Stimulated activated CD4-positive, alpha-beta T cell treated with anti-CD3 and anti-CD28 coated beads, Interleukin-1b, Interleukin-23, amount 100 ng/mL, for 24 hours (primary cell): ENCODE data around the gene ITIH4.

ENCODE experiments used
- DNase-seq, 4 experiments: peaks; one replicate each; pipeline ENCODE4 v3.0.0-alpha.2; 2020; ENCODE audit warnings: low read depth in 4 of 4, low spot score in 1 of 4

The ITIH4 gene

DNA sequence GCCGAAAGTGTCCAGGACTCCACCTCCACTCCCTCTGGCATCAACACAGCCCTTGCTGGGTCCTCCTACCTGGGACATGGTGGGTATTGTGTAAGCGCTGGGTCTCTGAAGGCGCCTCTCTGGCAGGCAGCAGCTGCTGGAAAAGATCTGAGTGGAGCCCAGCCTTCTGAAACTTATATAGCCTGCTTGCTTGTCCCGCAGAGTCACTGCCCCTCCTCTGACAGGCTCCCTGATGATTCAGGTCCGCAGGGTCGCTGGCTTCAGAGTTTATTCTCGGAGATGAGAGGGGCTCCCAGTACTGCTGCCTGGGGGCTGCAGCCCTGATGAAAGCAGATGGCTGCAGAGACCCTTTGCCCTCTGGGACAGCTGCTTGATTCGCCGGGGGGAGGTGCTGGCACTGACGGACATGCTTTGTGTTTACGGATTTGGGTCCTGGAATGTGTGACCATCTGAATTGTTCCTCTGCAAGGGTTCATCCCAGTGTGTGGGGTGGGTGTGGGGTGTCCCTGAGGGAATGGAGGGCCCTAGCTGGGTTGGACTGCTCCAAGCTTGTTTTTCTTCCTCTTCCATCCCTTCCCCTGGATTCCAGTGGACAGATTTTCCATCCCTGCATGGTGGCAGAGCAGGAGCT, 4.5 kb upstream of the ITIH4 start, which contains the start of gene MUSTN1:
MUSTN1 (minus strand) TSS at position 149 of the 631 bp plus-strand sequence; CDS start at position 78, 71 bp downstream.
- no peak for DNase-seq

DNA sequence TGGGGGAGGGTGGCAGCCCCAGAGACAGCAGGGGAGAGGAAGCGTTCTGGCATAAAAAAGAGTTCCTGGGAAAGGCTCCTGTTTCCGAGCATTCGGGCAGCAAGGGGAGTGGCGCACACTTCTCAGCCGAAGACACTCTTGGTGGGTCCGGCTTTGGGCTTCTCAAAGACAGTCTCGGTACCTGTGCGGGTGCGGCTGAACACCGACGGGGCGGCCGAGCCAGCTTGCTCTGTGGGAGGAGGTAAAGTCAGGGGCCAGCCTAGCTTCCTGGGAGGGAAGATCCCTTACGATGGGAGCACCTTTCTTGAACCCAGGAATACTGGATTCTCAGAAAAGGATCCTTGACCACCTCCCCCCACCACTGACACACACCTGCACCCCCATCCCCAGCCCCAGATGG, 2.7 kb upstream of the ITIH4 start:
- DNase-seq = no peak

DNA sequence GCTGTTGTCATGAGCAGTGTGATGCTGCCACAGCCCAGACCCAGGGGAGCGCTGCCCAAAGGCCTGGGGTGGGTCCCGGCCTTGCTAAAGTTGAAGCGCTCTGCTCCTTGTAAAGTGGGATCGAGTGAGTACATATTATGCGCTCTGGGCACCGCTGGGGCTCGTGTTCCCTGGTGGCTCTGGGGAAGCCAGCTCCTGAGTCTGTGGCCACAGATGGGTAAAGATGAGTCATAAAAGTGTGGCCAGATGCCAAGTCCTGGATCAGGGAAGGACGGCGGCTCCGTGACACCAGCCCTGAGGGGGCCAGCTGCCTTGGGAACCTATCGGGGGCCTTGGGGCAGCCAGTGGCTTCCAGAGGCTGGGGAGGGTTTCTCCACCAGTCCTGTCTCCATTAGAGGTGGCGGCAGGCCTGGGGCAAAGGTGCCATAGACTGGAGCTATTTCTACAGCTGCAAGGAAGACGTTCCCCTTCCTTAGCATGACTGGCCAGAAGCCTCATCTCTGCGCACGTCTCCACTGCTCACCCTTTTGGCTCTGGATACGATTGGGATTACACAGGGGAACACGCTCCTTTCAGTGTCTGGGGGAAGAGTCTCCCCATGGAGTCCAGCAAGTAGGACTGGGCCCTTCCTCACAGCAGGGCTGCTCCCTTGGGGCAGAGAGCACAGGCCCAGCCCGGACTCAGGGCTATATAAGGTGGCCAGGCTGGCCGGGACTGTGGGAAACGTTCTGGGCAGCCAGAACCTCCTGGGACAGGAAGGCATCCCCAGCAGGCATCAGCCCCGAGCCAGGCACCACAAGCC, 1.2 kb upstream of the ITIH4 start:
- DNase-seq = no peak

DNA sequence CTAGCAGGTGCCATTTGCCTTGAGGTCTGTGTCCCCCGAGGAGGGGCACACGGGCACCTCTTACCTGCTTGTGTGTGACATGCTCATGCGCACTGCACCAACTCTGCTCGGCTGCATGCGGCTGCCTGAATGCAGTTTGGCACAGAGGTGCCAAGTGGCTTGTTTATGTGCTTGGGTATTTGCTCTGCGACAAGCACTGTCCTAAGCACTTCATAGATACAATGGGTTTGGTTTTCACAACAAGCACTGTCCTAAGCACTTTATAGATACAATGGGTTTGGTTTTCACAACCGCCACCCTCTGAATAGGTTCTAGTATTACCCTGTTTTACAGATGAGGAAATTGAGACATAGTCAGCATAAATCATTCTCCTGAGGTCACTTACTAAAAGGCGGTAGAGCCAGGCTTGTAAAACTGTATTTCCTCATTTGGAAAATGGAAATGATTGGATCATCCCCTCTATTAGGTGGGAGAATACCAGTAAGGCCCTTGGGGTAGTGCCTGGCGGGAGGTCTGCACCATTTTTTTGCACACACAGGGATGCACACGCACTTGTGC, 487 bp downstream of the ITIH4 start:
- DNase-seq = no peak

DNA sequence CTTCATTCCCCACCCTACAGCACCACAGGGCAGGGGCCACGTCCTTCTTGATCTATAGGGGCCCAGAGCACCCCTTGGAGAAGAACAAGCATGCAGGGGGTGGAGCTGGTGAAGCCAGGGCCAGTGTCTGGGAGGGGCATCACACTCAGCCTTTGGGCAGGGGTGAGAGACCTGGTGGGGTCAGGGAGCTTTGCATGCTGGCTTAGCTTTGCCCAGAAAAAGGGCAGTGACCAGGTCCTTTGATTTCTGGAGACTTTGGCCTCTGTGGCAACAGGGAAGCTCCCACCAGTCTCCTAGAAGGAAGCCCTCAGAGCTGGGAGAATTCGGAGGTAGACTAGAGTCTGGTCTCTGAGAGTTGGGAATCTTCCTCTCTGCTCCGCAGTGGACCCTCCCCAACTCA, 990 bp downstream of the ITIH4 start:
- DNase-seq = no peak

DNA sequence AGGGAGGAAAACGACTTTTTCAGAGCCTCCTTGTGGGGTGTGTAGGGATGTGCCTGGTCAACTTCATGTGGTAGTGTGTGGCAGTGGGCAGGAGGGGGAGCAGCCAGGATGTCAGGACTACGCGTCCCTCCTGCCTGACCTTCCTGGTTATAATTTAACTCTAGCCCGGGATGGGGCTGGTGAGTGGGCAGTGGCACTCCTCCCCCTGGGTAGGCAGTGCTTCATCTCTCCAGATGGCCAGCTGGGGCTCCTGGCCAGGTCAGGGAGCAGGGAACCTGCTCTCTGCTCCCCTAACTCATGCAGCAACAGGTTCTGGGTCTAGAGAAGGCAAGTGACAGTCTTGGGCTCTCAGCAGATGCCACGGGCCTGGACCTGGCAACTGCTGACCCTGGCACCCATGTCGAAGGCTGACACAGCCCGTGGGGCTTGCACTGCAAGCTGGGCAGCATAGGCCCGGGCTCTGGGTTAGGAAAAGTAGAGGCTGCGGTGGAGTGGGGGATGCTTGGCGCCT, 2.6 kb downstream of the ITIH4 start:
- DNase-seq = no peak

DNA sequence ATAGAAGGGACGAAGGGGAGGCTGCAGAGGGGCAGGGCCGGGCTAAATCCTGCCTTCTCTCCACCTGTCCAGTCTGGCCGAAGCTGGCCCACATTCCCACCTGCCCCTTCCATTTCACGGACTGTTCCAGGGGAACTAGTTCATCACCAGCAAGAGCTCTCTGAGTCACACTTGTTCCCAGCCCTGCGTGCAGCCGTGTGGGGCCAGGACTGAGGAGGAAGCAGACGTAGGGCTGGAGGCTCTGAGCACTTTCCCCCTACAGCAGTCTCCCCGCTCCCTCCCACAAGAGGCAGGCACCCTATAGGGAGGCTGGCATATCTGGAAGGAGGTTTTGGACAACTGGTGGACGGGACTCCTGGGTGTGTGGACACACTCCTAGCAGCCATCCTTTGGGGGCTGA, 3.0 kb downstream of the ITIH4 start:
- DNase-seq = no peak

DNA sequence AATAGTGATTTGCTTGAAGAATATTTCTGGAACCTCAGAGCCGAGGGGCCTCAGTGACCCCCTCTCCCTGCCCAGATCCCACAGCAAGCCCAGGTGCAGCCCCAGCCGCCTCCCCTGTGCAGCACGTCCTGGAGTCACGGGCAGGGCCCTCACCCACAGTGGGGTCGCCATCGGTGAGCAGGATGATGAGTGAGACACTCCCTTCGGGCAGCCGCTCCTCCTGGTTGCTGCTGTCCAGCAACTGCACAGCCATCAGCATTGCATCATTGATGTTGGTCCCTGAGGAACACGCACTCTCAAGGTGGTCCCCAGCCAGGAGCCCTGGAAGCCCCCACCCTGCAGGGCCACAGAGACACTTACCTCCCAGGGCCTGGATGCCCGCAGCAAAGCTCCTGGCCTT, 6.4 kb downstream of the ITIH4 start:
- no peak for DNase-seq

DNA sequence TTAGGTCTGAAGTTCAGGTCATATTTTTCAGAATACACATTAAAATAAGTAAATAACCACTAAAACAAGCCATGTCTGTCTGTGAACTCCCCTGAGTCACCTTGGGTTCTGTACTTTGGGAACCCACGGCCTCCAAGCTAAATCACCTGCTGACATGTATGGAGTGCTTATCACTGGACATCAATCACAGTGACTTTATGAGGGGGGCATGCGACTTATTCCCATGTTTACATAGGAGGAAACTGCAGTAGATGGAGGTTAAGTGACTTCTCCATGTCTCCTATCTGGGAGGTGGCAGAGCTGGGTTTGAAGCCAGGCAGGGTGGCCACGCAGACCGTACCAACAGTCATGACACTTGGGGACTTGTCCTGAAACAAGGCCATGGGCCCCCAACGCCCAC, 8.1 kb downstream of the ITIH4 start:
- DNase-seq = no peak

DNA sequence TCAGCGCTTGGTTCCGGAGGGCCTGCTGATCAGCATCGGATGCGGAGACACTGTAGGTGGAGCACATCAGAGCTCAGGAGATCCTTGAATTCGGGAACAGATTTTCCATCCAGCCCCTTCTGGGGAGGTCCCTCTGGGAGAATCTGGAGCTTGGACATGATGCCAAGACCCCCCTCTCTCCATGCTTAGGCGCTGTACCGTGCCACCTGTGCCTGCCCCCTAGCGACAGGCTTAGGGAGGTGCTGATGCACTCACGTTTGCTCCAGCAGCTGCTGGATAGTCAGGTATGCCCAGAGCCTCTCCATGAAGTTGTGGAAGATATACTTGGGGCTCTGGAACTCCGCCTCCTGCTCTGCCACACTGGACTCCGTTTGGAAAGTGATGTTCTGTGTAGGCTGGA, 9.7 kb downstream of the ITIH4 start:
- DNase-seq = peak in 1 of 4 experiments; percentile 8

DNA sequence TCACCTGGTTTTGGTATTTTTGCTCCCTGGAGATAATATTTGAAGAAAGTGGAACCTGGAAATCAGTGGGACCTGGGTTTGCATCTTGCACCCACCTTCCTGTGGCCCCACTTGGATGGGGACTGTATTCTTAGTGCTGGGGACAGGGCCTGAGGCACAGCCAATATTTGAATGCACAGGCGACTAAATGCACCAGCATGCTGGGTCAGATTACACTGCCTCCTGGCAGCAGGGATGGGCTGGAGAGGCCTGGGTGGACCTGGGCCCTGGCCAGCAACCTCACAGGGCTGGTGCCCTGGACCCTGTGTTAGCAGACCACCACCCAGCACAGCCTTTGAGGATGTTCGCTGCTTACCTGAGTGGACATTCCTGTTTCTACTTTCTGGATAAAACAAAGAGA, 10.5 kb downstream of the ITIH4 start:
- DNase-seq = no peak

DNA sequence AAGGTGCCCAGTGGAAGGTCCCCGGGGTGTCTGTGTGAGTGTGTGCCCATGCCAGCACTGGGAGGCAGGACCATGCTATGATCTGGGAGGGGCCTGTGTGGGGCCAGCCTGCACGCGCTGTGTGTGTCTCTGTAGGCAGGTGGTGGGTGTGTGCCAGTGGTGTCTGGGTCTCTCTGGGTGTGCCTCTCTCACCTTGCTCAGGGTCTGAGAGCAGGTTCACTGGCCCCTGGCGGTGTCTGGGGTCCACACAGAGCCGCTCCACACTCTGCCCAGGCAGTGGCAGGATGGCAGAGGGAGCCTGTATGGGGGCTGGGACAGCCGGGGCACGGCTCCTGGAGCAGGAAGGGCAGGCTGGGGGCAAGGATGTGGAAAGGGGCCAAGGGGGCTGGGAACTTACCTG, 12.6 kb downstream of the ITIH4 start:
- DNase-seq = no peak

DNA sequence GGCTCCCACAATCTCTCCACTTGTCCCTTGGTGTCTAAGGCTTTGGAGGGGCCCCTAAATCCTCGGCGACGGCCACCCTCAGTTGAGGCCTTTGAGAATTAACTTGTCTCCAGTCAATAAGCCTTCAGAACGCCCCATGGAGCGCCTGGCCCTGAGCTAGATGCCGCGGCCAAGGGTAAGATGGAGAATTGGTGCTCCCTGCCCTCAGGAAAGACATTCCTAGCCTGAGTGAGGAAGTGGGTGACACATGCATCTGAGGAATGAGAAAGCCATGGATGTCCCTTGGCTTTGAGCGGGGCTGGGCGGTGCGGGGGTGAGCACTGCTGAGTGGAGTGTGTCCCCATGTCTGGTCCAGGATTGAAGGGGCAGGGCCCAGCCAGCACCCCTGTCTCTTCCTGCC, 13.3 kb downstream of the ITIH4 start:
- no peak for DNase-seq

DNA sequence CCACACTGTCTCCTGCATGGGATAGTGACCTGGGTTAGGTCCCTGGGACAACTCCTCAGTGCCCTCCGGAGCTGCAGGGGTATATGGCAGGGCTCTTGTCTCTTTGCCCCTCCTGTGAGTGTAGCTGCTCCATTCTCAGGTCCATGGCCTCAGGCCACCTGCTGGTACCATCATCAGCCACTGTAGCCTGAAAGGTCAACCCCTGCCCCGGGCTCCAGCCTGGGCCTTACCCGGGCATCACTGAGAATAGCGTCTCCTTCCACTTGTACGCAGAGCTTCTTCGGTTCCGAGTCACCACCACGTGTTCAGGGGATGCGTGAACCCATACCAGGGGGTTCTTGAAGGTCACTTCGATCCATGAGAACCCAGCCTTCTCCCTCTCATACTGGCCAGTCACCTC, 13.8 kb downstream of the ITIH4 start:
- DNase-seq = no peak

DNA sequence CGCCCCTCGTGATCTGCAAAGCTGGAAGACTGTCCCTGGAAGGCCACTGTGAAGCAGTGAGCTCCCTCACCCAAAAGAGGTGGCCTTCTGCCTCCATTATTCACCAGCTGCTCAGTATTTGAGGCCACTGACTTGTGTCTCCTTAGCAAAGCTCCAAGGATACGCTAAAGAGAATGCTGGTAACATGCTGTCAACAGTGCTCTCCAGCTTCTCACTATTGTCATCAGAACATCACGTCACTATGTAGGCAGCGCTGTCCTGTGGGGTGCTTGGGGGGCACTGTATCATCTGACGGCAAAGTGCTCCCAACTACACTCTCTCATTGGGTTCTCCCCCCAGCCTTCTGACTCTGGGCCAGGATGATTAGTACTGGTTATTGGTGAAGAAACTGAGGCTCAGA, 14.3 kb downstream of the ITIH4 start:
- DNase-seq = no peak

DNA sequence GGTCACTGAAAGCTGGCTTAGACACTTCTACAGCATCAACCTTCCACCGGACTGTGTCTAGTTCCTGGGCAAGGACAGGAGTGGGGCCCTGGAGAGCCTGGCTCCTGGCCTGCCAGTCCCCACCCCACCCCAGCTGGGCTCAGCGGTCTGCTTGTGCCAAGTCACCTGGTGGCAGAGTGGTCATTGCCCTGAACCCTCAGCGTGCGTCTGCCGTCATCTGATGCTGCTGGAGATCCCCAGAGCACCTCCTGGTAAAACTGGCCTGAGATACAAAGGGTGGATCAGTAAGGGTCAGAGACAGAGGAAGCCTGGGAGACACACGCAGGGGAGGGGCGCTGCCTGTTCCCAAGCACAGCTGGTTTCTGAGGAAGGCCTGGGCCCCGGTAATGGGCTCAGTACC, 16.7 kb downstream of the ITIH4 start:
- no peak for DNase-seq

DNA sequence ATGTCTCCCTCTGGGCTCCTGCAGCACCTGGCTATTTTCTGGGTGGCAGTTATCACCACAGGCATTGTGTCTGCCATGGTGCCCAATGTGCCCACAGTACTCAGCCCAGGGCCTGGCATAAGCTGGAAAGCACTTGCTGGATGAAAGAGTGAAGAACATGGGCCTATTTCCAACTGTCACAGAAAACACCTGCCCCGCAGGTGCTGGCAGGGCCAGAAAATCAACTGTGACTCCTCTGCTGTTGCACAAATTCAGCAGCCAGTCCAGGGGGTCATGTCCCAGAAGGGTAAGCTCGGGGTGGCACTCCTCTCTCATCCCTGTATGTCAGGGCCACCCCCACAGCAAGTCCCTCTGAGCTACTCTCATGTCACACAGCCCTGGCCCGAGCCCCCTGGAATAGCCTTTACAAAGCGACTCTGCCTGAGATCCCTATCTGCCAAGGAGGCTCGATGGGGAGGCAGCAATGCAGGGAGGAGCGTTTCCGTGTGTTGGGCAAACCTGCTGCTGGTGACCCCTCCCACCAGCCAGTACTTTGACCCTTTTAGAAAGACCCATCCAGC, 18.9 kb downstream of the ITIH4 start:
- DNase-seq = no peak

DNA sequence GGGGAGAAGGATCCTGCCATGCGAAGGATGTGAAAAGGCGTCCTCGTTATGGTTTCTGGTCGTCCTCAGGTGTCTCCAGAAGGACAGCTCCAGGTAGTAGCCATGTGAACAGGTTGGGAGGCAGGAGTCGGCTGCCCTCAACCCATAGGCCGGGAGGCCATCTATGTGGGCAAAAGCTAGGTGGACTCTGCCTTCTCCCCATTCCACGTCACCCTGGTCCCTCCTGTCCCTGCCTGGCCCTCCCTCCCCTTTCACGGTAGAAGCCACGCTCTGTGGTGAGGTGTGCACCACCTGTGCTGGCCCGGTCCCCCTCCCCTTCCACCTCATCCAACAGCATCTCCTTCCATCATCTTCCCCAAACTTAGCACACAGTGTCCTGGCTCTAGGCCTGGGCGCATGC, 19.5 kb downstream of the ITIH4 start:
- no peak for DNase-seq

DNA sequence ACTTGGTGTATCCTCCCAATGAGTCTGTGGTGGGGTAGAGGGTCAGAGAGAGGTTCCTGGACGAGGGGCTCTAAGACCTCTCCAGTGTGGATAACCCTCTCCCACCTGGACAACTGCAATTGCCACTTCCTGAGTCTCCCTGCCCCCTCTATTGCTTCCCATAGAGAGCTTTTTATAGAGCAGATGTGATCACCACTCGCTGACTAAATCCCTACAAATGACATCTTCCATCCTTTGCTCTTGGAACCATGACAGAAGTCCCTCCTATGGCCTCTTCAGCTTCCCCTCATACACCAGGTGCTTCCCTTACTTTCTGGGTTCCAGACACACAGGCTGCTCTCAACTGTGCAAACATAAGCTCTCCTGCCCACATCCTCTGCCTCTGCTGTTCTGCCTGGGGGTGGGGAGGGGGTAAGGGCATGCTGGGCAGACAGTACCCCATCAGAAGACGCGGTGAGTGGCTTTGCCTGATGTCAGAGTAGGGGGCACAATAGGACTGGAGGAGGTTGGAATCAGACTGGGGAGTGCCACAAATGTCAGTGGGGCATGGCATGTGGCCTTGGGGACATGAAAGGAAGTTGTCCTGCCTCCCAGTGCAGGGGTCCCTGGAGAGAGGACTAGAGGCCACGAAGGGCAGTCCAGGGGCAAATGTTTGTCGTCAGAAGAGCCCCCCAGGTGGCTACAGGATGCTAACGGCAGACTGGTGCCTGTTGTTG, 20.7 kb downstream of the ITIH4 start:
- DNase-seq = no peak

DNA sequence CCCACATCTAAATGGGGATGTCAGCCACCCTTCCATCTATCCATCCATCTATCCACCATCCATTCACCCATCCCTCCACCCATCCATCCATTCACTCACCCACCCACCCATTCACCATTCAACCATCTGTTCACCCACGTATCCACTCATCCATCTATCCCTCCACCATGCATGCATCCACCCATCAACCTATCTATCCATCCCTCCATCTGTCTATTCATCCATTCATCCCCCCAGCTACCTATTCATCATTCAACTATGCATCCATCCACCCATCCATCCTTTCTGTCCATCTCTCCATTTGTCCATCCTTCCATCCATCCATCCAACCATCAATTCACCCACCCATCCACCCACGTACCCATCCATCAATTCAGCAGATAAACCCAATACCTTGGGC, 21.3 kb downstream of the ITIH4 start:
- no peak for DNase-seq

DNA sequence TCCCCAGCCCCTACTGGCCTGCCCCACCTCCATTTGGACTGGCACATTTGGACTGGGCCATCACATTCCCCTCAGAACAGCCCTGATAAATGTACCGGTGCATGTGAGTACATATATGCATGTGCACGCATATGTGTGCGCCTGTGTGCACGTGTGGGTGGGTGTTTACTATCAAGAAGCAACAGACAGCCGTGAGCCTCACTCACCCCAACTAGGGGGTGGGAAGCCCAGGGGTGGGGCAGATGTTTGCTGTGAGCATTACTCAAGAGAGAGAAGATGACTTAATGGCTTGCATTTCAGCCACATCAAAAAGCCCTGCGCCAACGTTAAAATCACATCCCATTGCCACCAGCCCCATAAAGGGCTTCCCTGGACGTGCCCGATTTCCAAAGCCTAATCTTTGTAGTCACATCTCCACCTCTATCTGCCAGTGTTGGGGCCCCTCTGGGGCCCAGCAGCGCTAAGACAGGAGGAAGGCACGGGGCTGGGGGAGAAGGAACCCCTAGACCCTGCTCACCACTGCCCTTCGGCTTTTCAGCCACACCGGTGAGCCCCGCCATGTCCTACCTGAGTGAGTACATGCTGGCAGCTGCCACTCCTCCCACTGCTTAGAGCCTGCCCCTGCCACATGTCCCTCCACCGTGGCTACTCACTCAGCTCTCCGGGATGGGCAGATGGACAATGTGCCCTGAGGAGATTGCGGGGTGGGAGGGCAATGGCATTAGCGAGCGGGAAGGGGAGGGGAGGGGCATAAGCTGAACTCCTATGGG, 25.0 kb downstream of the ITIH4 start:
- no peak for DNase-seq
